Cortex of kidney (tissue), 1 donor: ENCODE results near the gene GPLD1.
"Not testable (repeated sequence)": the region's sequence is repeated elsewhere in the genome, so short reads cannot be mapped to it uniquely, and the experiment has no call there.

ENCODE experiments used
- DNase-seq: peaks from one replicate; lab custom pipeline; 2025; lab: John Stamatoyannopoulos, UW

Gene GPLD1

GRCh38 chr6:24453921-24454320 lies 35.5 kb downstream of the GPLD1 start:
- DNase-seq, result no peak

DNA sequence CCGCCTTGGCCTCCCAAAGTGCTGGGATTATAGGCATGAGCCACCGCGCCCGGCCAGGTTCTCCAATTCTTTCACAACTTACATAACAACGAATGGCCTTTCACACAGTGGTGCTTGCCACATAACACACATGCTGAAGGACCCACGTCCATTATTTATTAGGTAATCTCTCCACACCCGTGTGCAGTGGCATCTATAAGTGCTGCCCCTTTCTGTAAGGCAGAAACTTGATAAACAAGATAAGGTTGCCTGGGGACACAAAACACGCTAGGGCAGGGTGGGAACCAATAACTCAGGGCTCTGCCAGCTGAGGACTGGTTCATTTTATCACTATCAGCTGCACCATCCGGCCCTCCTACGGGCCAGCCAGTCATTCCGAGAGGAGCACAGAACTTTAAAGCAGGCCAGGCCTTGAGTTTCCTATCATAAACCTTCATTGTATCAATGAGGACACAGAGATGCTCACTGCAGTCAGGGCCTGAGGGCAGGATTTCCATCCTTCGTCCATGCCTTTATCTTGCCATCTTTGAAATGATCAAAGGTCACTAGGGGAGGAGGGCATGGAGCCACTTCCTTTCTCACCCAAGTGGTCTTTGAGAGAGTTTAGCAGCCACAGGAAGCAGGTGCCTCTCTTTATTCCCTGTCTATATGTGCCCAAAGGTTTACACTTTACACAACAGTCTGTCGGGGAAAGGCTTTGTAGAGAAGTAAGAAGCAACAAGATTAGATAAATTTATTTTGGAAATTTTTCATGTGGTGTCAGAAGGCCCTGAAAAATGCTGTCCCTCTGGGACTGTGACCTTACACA lies 37.6 kb downstream of the GPLD1 start:
- no peak for DNase-seq

DNA sequence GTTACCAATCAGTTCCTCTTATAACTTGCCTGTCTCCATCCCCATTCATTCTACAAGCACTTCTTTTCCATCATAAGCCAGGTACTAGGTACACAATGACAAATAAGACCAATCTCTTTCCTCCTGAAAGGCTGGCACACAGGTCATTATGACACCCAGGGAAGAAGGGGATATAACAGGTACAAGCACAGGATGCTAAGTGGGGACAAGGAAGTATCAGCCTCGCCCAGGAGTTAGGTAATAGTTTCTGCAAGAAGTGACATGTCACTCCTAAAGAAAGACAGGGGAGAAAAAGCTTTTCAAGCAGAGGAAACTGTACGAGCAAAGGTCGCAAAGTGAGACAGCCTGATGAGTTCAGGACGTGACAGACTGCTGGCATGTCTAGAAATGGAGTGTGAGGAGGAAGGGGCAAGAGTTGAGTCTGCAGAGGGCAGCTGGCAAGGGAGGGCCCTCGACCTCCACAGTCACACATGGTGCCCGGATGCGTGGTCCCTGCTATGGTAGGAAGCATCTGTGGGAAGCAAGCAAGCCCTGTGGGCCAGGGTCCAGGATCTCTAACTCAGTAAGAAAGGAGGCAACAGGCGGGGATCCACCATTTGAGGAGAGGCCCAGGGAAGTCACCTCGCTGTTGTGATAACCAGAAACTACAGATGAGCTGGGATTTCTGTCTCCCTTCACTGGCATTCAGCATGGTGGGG lies 40.4 kb downstream of the GPLD1 start:
- DNase-seq, result no peak

DNA sequence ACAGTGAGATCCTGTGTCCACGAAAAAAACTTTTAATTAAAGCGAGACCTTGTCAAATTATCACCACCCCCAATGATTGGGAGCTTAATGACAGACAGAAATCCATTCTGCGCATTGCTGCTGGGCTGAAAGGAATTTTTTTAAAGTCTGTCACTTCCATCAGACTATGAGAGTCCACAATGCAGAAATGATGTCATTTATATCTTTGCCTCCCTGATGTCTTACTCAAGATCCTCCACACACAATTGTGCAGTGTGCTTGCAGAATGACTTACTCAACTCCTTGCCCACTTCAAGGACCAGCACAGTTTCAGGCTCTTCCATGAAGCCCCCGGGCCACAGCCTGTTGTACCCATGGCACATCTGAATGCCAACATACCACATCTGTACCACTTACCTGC lies 41.0 kb downstream of the GPLD1 start:
- DNase-seq, result no peak

DNA sequence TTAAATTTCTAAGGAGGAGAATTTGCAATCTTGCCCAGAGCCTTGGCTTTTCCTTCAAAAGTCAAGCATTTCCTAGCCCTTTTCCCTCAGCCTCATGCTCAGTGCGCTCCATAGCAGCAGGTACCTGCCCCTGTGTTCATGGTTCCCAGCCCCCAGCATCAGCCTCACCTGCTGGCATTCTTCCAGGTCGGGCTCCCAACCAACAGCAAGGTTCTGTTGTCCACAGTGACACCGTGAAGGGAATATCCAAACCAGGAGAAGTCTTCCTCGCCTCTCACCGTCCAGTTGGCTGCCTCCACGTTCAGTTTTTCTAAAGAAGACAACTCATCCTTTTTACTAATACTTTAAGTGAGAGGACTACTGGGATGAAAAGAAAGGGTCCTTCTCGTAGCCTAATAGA lies 42.7 kb downstream of the GPLD1 start:
- no peak for DNase-seq

GRCh38 chr6:24445704-24446103 lies 43.7 kb downstream of the GPLD1 start:
- no peak for DNase-seq

- no peak for DNase-seq
Observed at GRCh38 chr6:24444588-24444987, 44.8 kb downstream of the GPLD1 start.

GRCh38 chr6:24441599-24441904 lies 47.8 kb downstream of the GPLD1 start:
- no peak for DNase-seq

DNA sequence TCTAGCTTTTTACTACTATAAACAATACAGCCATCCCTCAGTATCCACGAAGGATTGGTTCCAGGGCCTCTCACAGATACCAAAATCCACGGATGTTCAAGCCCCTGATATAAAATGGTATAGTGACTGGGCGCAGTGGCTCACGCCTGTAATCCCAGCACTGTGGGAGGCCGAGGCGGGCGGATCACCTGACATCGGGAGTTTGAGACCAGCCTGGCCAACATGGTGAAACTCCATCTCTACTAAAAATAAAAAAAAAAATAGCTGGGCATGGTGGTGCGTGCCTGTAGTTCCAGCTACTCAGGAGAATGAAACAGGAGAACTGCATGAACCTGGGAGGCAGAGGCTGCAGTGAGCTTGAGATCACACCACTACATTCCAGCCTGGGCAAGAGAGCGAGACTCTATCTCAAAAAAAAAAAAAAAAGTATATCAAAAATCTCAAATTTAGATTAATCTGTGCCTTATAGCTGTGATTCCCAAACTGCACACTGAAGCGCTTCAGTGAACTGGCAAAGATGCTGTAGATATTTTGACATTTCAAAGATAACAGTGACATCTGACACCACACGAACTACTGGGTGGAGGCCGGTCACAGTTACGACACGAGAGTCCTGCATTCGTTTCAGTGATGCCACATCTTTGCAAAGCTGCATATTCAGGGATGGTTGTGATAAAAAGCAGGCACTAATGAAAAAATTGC lies 48.3 kb downstream of the GPLD1 start:
- no peak for DNase-seq

DNA sequence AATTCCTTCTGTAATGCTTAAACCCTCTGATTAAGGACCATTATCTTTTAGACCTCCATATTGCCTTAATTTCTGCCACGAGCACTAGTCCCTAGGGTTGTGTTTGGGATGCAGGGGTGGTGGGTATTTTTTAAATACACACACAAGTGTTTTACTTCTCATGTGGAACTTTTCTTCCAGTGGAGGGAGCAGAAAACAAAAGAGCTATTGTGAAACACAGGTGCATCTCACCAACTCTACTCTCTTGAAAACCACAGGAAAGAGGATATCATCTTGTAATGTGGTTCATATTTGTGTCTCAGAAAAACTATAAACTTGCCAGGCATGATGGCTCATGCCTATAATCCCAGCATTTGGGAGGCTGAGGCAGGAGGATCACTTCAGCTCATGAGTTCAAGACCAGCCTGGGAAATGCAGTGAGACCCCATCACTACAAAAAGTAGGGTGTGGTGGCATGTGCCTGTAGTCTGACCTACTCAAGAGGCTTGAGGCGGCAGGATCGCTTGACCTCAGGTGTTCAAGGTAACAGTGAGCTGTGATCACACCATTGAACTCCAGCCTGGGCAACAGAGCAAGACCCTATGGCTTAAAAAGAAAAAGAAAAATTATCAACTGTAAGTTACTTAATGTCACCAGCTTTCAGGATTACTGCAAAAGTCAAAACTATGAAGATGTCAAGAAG lies 49.4 kb downstream of the GPLD1 start:
- DNase-seq, result no peak

GRCh38 chr6:24436979-24437378 lies 52.4 kb downstream of the GPLD1 start:
- DNase-seq, result no peak

DNA sequence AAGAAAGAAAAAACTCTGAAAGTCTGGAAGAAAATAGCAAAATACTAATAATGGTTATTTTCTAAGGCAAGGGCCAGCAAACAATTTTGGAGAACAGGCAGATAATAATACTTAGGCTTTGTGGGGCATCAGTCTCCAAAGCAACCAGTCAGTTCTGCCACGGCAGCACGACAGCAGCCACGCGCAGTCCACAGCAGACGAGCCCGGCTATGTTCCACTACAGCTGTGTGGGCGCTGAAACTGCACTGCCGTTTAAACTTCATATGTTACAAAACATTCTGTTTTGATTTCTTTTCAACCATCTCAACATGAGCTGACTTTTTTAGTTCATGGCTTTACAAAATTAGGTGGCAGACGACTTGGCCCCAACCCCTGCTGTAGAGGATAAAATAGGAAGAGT lies 56.8 kb downstream of the GPLD1 start:
- no peak for DNase-seq

GRCh38 chr6:24431045-24431451 lies 58.3 kb downstream of the GPLD1 start:
- no peak for DNase-seq

- no peak for DNase-seq
Observed at GRCh38 chr6:24430086-24430485, 59.3 kb downstream of the GPLD1 start.

DNA sequence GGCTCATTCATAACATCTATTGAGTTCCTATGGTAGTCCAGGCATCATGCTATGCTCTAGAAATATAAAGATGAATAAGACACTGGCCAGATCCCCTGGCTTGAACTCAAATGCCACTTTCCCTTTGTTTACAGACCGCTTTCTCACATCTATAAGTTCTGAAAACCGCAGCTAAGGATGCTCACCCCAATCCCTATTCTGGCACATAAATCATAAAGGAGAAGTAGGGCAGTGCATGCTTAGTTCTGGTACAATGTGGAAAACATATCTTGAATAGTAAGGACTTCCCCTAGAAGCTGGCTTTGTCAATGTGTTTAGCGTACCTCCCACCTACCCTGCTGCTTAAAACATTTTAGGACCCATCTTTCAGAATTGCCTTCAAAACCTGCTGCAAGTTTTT lies 60.2 kb downstream of the GPLD1 start:
- DNase-seq, result no peak

DNA sequence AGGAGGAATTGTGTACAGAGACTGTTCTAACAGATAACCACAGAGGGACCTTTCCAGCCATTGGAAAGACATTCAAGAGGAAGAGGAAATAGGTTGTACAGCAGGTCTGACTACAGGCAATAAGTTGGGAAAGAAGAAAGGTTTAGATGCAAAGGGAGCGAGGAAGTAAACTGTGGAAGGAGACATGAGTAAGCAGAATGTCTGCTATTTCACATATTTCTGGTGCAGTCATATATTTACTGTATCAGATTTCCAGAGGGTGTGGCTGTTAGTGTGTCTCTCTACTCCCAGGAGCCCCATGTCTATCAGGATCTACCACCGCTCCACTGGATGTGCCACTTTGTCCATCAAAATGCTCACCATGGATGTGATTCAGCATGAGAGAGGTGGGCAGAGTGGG lies 60.8 kb downstream of the GPLD1 start:
- DNase-seq, result no peak

GRCh38 chr6:24426729-24427446 lies 62.5 kb downstream of the GPLD1 start:
- DNase-seq, result no peak

GRCh38 chr6:24425091-24425490 lies 64.3 kb downstream of the GPLD1 start:
- DNase-seq, result no peak

DNA sequence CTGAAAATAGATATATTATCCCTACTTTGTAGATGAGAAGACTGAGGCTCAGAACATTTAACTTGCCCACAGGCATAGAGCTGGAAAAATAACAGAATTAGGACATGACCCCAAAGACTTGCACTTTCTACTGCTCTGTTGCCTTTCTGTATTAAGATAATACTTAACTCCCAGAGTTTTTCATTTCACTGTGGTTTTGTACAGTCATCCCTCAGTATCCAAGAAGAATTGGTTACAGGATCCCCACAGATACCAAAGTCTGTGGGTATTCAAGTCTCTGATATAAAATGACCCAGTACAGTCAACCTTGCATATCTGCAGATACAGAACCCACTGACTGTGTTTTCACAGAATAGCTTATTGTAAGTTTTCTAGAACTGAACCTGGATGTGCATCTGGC lies 69.9 kb downstream of the GPLD1 start:
- no peak for DNase-seq

DNA sequence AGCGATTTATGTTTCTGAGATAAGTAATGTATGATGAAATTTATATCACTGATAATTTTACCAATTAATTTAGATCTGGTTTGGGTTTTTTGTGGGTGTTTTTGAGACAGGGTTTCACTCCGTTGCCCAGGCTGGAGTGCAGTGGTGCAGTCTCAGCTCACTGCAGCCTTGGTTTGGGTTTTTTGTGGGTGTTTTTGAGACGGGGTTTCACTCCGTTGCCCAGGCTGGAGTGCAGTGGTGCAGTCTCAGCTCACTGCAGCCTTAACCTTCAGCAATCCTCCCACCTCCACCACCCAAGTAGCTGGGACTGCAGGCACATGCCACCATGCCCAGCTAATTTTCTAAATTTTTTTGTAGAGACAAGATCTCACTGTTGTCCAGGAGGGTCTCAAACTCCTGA lies 73.6 kb downstream of the GPLD1 start:
- DNase-seq, result no peak

GRCh38 chr6:24414531-24414930 lies 74.8 kb downstream of the GPLD1 start:
- not testable (repeated sequence) for DNase-seq

- DNase-seq, result no peak
Observed at GRCh38 chr6:24412294-24412693, 77.1 kb downstream of the GPLD1 start.
